K562 (cell line): ENCODE results near the gene PPP1R12B. TPM values are rescaled to one million over a fixed set of nuclear protein-coding genes. Genes with fewer than 3 reads are reported as not detected.

Experiments
- ARID1B ChIP-seq: fragments of 450-650 bp; IDR thresholded peaks from 2 replicates; pipeline ENCODE4 v1.6.1; 2016; ENCODE audit warnings: antibody characterized with exemption, mild to moderate bottlenecking, inconsistent platforms
- CBX2 ChIP-seq: fragments of 200-600 bp; sonication (generic); IDR thresholded peaks from one replicate; pipeline ENCODE4 v1.6.1; 2012; ENCODE audit warnings: mild to moderate bottlenecking, low read length, inconsistent platforms; ENCODE audit not compliant: insufficient read depth, poor library complexity, severe bottlenecking
- CBX3 ChIP-seq, 2 experiments: IDR thresholded peaks; 1 replicate in 1 of 2; 2 replicates in 1 of 2; pipeline ENCODE4 v1.6.1; 2012; ENCODE audit warnings: inconsistent platforms in 2 of 2, low read length in 2 of 2, borderline replicate concordance in 1 of 2, control low read depth in 1 of 2
- CCAR2 ChIP-seq: fragments of 200-400 bp; formaldehyde crosslinking; IDR thresholded peaks from 2 replicates; pipeline ENCODE4 v1.6.1; 2017; ENCODE audit warnings: mild to moderate bottlenecking, low read depth, low read length
- CREBBP ChIP-seq: IDR thresholded peaks from one replicate; pipeline ENCODE4 v1.6.1; 2012; ENCODE audit warnings: low read depth, mild to moderate bottlenecking, control low read depth, inconsistent platforms, low read length
- DPF2 ChIP-seq: fragments of 450-650 bp; IDR thresholded peaks from 2 replicates; pipeline ENCODE4 v1.6.1; 2016
- ERF ChIP-seq: fragments of 450-650 bp; formaldehyde crosslinking; IDR thresholded peaks from 2 replicates; pipeline ENCODE4 v1.4.0; 2020; ENCODE audit warnings: mild to moderate bottlenecking, mixed read lengths
- ESRRA ChIP-seq: fragments of 450-650 bp; IDR thresholded peaks from 2 replicates; pipeline ENCODE4 v1.6.1; 2014; ENCODE audit warnings: low read depth, mild to moderate bottlenecking, moderate library complexity, borderline replicate concordance
- FOXJ2 ChIP-seq: fragments of 200-800 bp; sonication (Bioruptor generic); IDR thresholded peaks from 2 replicates; pipeline ENCODE4 v1.6.1; 2016; ENCODE audit warnings: missing genetic modification characterization, missing compliant biosample characterization
- HDAC1 ChIP-seq, 2 experiments: fragments of 450-650 bp; IDR thresholded peaks; 2 replicates each; pipeline ENCODE4 v1.6.1; 2016 to 2017; ENCODE audit warnings: inconsistent platforms in 1 of 2, mild to moderate bottlenecking in 1 of 2, moderate library complexity in 1 of 2
- HOXB6 ChIP-seq: fragments of 250-450 bp; sonication (Bioruptor Pico); IDR thresholded peaks from 2 replicates; pipeline ENCODE4 v1.5.1; 2022; ENCODE audit warnings: mild to moderate bottlenecking, borderline replicate concordance
- KDM1A ChIP-seq, 2 experiments: fragments of 450-650 bp; IDR thresholded peaks; 2 replicates each; pipeline ENCODE4 v1.6.1; 2016; ENCODE audit warnings: mild to moderate bottlenecking in 2 of 2
- MAZ ChIP-seq, 2 experiments: fragments of 450-650 bp in 1 of 2; sonication (generic) in 1 of 2; formaldehyde crosslinking; IDR thresholded peaks in 1 of 2; conservative IDR thresholded peaks in 1 of 2; 2 replicates each; pipeline versions ENCODE4 v1.4.0 to v1.5.0; 2020; ENCODE audit warnings: mild to moderate bottlenecking in 1 of 2, missing genetic modification reagents in 1 of 2
- MCM7 ChIP-seq, 2 experiments: fragments of 450-650 bp; IDR thresholded peaks; 2 replicates each; pipeline ENCODE4 v1.6.1; 2016 to 2018
- MECOM ChIP-seq: fragments of 250-450 bp; sonication (Bioruptor Pico); IDR thresholded peaks from 2 replicates; pipeline ENCODE4 v1.8.0; 2022; ENCODE audit warnings: inconsistent platforms
- MEIS2 ChIP-seq: fragments of 450-650 bp; IDR thresholded peaks from 2 replicates; pipeline ENCODE4 v1.6.1; 2014; ENCODE audit warnings: mild to moderate bottlenecking; ENCODE audit not compliant: partially characterized antibody
- RCOR1 ChIP-seq, 2 experiments: IDR thresholded peaks; 2 replicates each; pipeline ENCODE4 v1.6.1; 2012; ENCODE audit warnings: low read depth in 2 of 2, low read length in 2 of 2, borderline replicate concordance in 1 of 2, improper control_type of control experiment in 1 of 2
- RFX1 ChIP-seq: fragments of 450-650 bp; IDR thresholded peaks from 2 replicates; pipeline ENCODE4 v1.6.1; 2016; ENCODE audit warnings: mild to moderate bottlenecking, moderate library complexity
- SOX6 ChIP-seq: fragments of 450-650 bp; IDR thresholded peaks from 2 replicates; pipeline ENCODE4 v1.6.1; 2014; ENCODE audit warnings: mild to moderate bottlenecking
- TAL1 ChIP-seq: fragments of 450-650 bp; IDR thresholded peaks from 2 replicates; pipeline ENCODE4 v1.6.1; 2016; ENCODE audit warnings: mild to moderate bottlenecking
- WHSC1 ChIP-seq: IDR thresholded peaks from one replicate; pipeline ENCODE4 v1.6.1; 2012; ENCODE audit warnings: low read length, control low read depth, inconsistent platforms
- ZBTB7A ChIP-seq: IDR thresholded peaks from 2 replicates; pipeline ENCODE4 v1.6.1; 2011; ENCODE audit warnings: low read depth, mild to moderate bottlenecking, low read length, moderate library complexity, borderline replicate concordance; ENCODE audit not compliant: control insufficient read depth
- ZNF143 ChIP-seq: sonication (generic); formaldehyde crosslinking; IDR thresholded peaks from 2 replicates; pipeline ENCODE4 v1.9.0; 2022; ENCODE audit warnings: mild to moderate bottlenecking, missing genetic modification reagents
- ZNF212 ChIP-seq: fragments of 450-650 bp; formaldehyde crosslinking; IDR thresholded peaks from 2 replicates; pipeline ENCODE4 v1.4.0; 2020; ENCODE audit warnings: mild to moderate bottlenecking
- ZNF24 ChIP-seq: fragments of 450-650 bp; IDR thresholded peaks from 2 replicates; pipeline ENCODE4 v1.6.1; 2016
- ZNF324 ChIP-seq: fragments of 250-450 bp; sonication (Bioruptor Pico); IDR thresholded peaks from 2 replicates; pipeline ENCODE4 v1.4.0; 2020; ENCODE audit warnings: mild to moderate bottlenecking
- ZNF551 ChIP-seq: fragments of 250-450 bp; sonication (Bioruptor Pico); IDR thresholded peaks from 2 replicates; pipeline ENCODE4 v1.5.0; 2021; ENCODE audit warnings: mild to moderate bottlenecking, moderate library complexity
- ZNF699 ChIP-seq: fragments of 250-450 bp; sonication (Bioruptor Pico); IDR thresholded peaks from 2 replicates; pipeline ENCODE4 v1.8.0; 2021; ENCODE audit warnings: mild to moderate bottlenecking, moderate library complexity; ENCODE audit not compliant: insufficient replicate concordance
- polyA plus RNA-seq, 8 experiments: library from polyadenylated mRNA; depleted of rRNA in 4 of 8; stranded (reverse) in 5 of 8; unstranded in 3 of 8; fragments of >200 nt; fragmentation: Nextera tagmentation in 2 of 8; fragmentation: Illumina TruSeq in 1 of 8; extraction: Ambion mirVana in 2 of 8; extraction: Trizol in 1 of 8; gene quantifications; 2 replicates each; pipeline versions ENCODE4 v1.2.1 to v1.2.3, GENCODE V29; 2011 to 2014; ENCODE audit warnings: inconsistent platforms in 1 of 8, missing spikeins in 1 of 8
- total RNA-seq, 7 experiments: library from RNA; depleted of rRNA in 6 of 7; stranded (reverse); fragments of >200 nt in 6 of 7; fragmentation: Illumina TruSeq in 2 of 7; extraction: Trizol in 2 of 7; gene quantifications; 2 replicates each; pipeline versions ENCODE4 v1.2.1 to v1.2.3, GENCODE V29; 2011 to 2021; ENCODE audit warnings: low replicate concordance in 1 of 7
- TF ChIP-seq, protein P1 (sequence below), 2 experiments: fragments of 450-650 bp; conservative IDR thresholded peaks; 2 replicates each; pipeline ENCODE4 v1.6.1; 2017; ENCODE audit warnings: mild to moderate bottlenecking in 2 of 2, moderate library complexity in 2 of 2
- TF ChIP-seq, protein P2 (sequence below): fragments of 450-650 bp; IDR thresholded peaks from 2 replicates; pipeline ENCODE4 v1.6.1; 2016

PPP1R12B gene
- total and polyA plus RNA-seq, 9 of the 15 experiments (the other 6 are each of a cell fraction or from before 2014, with no cell fraction given), result 0.73 to 16.9 (median 13.6) TPM

DNA sequence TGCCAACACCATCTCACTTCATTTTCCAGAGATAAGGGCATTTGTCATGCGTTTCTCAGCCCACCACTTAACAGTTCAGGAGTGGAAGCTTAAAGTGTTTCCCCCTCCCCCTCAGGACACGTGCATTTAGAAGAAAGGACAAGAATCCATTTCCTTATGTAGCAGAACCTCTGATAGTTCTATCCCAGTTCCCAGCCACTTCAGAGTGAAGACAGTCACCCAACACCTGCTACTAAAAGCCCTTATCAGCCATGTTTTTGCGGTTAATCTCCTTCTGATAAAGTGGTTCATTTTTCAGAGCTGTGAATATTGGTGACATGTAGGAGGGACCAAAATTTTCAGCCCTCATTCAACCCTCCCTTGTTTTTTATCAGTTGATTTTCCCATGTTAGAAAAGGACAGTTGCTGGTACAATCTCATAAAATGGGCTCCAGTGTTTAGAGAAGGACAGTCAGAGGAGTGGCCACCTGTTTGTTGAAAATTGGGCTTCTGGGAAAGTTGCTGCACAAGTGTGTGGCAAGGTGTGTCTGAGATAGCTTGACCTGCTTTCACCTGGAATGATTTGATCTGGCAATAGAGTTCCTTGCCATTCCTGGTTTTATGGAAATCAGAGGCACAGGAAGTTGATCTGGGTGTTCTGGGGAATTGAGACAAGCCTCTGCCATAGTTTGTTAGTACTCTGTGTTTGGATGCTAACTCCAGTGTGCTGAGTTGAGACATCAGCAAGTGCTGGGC, 114.0 kb downstream of the PPP1R12B start (continued):
- TF ChIP-seq CBX2, result no peak
- TF ChIP-seq, protein P1, sequence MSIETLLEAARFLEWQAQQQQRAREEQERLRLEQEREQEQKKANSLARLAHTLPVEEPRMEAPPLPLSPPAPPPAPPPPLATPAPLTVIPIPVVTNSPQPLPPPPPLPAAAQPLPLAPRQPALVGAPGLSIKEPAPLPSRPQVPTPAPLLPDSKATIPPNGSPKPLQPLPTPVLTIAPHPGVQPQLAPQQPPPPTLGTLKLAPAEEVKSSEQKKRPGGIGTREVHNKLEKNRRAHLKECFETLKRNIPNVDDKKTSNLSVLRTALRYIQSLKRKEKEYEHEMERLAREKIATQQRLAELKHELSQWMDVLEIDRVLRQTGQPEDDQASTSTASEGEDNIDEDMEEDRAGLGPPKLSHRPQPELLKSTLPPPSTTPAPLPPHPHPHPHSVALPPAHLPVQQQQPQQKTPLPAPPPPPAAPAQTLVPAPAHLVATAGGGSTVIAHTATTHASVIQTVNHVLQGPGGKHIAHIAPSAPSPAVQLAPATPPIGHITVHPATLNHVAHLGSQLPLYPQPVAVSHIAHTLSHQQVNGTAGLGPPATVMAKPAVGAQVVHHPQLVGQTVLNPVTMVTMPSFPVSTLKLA (conservative IDR thresholded peaks at IDR 0.05), result peak; percentile 33 to 70; a peak in 2 of 4 replicates
- TF ChIP-seq MECOM (CRISPR knock-in tag), result no peak
- TF ChIP-seq ZNF699 (CRISPR knock-in tag), result no peak
- no peak for TF ChIP-seq ZNF324 (CRISPR knock-in tag)
- peak; percentile 94 for TF ChIP-seq MEIS2
- peak; percentile 79 for TF ChIP-seq ARID1B
- peak in 1 of 2 experiments; percentile 85; a peak in 2 of 4 replicates for TF ChIP-seq RCOR1 (IDR thresholded peaks at IDR 0.05; ENCODE audit: borderline replicate concordance in 1 of 2, low read depth in 2 of 2, low read length in 2 of 2)
- TF ChIP-seq ZNF212 (CRISPR knock-in tag), result no peak
- TF ChIP-seq ZNF24, result no peak
- TF ChIP-seq ESRRA, result peak; percentile 94; the same call in 1 of the 2 replicates
- TF ChIP-seq TAL1, result peak; percentile 48; the same call in 1 of the 2 replicates
- peak; percentile 42 to 67; a peak in 2 of 4 replicates for TF ChIP-seq KDM1A (IDR thresholded peaks at IDR 0.05)
- no peak for TF ChIP-seq WHSC1
- TF ChIP-seq, protein P2, sequence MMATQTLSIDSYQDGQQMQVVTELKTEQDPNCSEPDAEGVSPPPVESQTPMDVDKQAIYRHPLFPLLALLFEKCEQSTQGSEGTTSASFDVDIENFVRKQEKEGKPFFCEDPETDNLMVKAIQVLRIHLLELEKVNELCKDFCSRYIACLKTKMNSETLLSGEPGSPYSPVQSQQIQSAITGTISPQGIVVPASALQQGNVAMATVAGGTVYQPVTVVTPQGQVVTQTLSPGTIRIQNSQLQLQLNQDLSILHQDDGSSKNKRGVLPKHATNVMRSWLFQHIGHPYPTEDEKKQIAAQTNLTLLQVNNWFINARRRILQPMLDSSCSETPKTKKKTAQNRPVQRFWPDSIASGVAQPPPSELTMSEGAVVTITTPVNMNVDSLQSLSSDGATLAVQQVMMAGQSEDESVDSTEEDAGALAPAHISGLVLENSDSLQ, result peak; percentile 77
- no peak for TF ChIP-seq CCAR2
- TF ChIP-seq CREBBP, result no peak
- TF ChIP-seq MAZ (CRISPR knock-in tag; conservative IDR thresholded peaks at IDR 0.05 in 1 of 2, IDR thresholded peaks at IDR 0.05 in 1 of 2), result peak in 1 of 2 experiments; percentile 50; a peak in 2 of 4 replicates
- peak; percentile 80; the same call in 1 of the 2 replicates for TF ChIP-seq SOX6
- TF ChIP-seq MCM7 (IDR thresholded peaks at IDR 0.05), result no peak
- TF ChIP-seq DPF2, result peak; percentile 64; the same call in 1 of the 2 replicates
- no peak for TF ChIP-seq ZNF143 (CRISPR knock-in tag)
- TF ChIP-seq HDAC1 (IDR thresholded peaks at IDR 0.05), result peak in 1 of 2 experiments; percentile 32; a peak in 1 of 4 replicates
- no peak for TF ChIP-seq CBX3 (IDR thresholded peaks at IDR 0.05; ENCODE audit: borderline replicate concordance in 1 of 2, low read length in 2 of 2)
- no peak for TF ChIP-seq HOXB6
- TF ChIP-seq ERF (CRISPR knock-in tag), result no peak
- 0 out of 2 replicates have a peak, but pooled peaks have one; percentile 73 for TF ChIP-seq FOXJ2 (tag)
- TF ChIP-seq ZBTB7A, result no peak
- TF ChIP-seq ZNF551 (CRISPR knock-in tag), result no peak
- no peak for TF ChIP-seq RFX1
